AG09319 (cell line): Measurements from ENCODE around the gene PRXL2C.

Experiments
- DNase-seq: peaks from one replicate; pipeline ENCODE4 v3.0.0-alpha.2; 2010; ENCODE audit warnings: low read depth; ENCODE audit errors: extremely low read depth
- TF ChIP-seq, protein P1 (sequence below): IDR thresholded peaks from 2 replicates; pipeline ENCODE4 v1.5.1; 2011; ENCODE audit warnings: low read depth, mild to moderate bottlenecking, inconsistent platforms, low read length, moderate library complexity

Gene PRXL2C

DNA sequence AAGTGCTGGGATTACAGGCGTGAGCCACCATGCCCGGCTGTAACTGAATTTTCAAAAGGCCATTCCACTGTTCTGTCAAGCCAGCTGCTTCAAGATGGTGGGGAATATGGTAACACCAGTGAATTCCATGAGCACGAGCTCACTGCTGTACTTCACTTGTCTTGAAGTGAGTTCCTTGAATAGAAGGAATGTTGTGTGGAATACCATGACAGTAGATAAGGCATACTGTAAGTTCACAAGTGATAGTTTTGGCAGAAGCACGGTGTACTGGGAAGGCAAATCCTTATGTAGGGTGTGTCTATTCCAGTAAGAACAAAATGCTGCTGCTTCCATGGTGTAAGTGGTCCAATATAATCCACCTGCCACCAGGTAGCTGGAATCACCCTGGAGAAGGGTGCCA lies 6.6 kb upstream of the PRXL2C start:
- TF ChIP-seq, protein P1, sequence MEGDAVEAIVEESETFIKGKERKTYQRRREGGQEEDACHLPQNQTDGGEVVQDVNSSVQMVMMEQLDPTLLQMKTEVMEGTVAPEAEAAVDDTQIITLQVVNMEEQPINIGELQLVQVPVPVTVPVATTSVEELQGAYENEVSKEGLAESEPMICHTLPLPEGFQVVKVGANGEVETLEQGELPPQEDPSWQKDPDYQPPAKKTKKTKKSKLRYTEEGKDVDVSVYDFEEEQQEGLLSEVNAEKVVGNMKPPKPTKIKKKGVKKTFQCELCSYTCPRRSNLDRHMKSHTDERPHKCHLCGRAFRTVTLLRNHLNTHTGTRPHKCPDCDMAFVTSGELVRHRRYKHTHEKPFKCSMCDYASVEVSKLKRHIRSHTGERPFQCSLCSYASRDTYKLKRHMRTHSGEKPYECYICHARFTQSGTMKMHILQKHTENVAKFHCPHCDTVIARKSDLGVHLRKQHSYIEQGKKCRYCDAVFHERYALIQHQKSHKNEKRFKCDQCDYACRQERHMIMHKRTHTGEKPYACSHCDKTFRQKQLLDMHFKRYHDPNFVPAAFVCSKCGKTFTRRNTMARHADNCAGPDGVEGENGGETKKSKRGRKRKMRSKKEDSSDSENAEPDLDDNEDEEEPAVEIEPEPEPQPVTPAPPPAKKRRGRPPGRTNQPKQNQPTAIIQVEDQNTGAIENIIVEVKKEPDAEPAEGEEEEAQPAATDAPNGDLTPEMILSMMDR, result no peak
- DNase-seq, result no peak

DNA sequence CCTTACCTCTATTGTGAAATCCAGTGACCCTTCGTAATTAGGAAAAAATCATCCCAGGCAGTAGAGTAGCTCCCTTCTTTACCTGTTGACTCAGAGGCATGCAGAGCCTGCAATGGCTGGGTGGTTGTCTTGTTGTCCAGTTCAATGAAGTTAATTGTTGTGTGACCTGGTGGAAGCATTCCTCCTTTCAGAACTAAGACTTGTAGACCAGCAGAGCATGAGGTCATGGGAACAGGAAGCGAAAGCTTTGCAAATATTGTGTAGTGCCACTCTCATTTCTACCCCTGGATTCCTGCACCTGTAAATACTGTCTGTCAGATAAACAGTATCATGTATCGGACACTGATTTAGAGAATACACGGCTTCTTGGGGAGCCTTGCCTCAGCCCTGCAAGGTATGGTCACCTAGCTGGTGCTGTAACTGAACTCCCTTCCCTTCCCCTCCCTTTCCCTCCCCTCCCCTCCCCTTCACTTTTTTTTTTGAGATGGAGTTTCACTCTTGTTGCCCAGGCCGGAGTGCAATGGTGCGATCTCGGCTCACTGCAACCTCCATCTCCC lies 5.7 kb upstream of the PRXL2C start:
- TF ChIP-seq, protein P1, result no peak
- DNase-seq, result no peak

DNA sequence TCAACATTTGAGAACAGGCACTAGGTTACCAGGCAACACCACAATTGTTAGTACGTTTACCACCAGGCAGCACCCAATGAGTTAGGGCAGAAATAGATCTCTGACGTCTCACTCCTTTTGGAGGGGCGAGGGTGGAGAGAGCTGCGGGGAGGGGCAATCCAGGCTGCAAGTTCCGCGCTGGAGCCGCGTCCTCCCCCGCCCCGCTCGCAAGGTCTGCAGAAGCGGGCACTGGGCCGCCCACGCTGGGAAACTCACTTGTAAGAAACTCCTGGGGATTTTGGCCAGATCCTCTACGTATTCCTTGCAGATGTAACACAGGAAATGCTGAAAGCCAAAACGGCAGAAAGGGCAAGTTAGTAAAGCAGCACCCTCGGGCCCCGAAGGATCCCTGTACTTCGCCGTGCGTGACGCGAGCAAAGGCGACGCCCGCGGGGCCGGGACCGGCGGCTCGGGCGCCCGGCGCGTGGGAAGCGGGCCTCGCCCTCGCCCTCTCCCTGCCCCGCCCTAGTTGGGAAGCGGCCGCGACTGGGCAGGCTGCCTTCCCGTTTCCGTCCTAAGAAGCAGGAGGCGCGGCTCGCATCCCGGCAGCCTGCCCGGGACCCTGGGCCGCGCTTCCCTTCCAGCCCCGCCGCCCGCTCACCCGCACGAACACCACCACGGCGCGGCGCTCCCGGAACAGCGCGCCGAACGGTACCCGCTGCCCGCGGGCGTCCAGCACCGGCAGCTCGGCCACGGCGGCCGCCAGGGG lies 493 bp downstream of the PRXL2C start:
- DNase-seq, result peak; percentile 78
- TF ChIP-seq, protein P1, result no peak; the same call in 1 of the 2 replicates

DNA sequence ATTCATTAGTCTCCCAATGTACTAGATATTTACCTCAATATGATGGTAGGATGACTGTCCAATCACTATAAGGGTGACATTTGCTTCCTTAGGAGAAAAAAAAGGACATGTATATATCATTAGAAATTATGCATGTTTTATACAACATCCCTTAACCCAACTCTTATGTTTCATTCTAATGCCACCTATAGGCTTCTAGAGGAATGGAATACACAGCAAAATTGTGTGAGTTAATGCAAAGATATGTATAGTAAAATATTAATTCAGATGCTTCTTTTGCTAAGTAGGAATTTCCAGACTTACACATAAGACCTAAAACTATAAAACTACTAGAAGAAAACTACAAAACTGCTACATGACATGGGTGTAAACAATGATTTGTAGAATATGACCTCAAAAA lies 3.5 kb downstream of the PRXL2C start:
- DNase-seq, result no peak
- TF ChIP-seq, protein P1, result peak; percentile 41

DNA sequence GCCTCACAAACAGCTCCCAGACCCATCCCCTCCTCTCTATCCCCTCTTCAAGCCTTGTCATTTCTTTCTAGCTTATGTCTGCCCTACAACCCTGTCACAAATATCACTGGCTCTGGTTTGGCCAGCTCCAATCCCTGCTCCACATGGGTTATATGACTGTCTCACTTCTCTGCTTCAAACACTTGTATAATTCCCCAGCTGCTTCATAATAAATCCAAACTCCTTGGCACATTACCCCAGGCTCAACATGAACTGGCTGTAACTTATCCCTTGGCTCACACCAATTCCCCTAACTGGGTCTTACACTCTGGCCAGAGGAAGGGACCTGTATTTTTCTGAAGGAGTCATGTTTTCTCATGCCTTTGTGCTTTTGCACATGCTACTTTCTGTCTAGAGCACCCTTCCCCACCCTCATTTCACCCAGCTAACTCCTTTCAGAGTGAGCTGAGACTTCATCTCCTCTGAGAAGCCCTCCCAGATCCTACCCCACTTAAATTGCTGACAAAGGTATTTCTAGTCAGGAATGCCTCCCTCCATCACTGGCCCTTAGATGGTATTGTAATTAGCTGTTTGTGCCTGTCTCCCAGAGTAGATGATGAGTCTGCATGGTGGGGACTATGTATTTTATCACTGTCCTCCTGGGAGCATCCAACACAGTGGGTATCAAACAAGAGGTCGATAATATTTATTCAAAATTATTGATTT lies 5.3 kb downstream of the PRXL2C start:
- TF ChIP-seq, protein P1, result no peak
- no peak for DNase-seq

DNA sequence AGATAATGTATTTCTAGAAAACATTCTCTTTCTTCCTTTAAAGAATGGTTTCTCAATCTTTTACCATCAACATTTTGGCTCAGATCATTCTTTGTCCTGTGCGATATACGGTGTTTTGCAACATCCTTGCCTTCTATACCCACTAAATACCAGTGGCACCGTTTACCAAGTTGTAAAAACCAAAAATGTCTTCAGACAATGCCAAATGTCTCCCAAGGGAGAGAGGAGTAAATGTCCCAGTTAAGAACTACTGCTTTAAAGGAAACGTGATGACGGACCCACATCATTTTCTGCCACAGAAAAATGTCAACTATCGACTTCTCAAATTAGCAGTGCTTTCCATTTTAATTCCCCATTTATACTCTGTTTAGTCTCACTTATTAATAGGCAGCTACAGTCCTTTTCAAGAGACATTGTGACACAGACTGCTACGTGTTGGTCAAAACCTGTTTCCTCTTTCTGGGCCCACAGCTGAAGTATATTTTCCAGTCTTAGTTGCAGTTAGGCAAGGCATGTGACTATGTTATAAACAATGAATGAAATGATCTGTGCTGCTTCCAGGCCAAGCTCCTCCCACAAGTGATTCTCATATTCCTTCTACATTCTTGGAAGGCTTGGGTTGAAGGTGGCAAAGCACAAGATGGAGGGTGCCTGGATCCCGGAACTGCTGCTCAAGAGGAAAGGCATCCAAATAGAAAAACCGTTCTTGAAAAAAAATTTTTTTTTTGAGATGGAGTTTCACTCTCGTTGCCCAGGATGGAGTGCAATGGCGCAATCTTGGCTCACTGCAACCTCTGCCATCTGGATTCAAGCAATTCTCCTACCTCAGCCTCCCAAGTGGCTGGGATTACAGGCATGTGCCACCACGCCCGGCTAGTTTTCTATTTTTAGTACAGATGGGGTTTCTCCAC lies 8.8 kb downstream of the PRXL2C start:
- DNase-seq, result peak; percentile 96
- TF ChIP-seq, protein P1, result no peak
